SU-DHL-6 (cell line): ENCODE results near the gene MPND.

Experiments used
- CTCF ChIP-seq: fragments of 200-600 bp; sonication (generic); IDR thresholded peaks from one replicate; pipeline ENCODE4 v1.5.1; 2017; ENCODE audit warnings: antibody characterized with exemption, mild to moderate bottlenecking, low read length, moderate library complexity; ENCODE audit not compliant: insufficient read depth, poor library complexity, severe bottlenecking
- EZH2phosphoT487 ChIP-seq: fragments of 200-600 bp; sonication (generic), shearing (Covaris generic); conservative IDR thresholded peaks from 2 replicates; pipeline ENCODE4 v1.6.1; 2018; ENCODE audit warnings: mild to moderate bottlenecking, antibody characterized with exemption, low read length, moderate library complexity, mixed read lengths

- TF ChIP-seq CTCF (no peak), EZH2phosphoT487 (no peak)
Observed at GRCh38 chr19:4327252-4327876, 16.0 kb upstream of the MPND start.
